Muscle layer of duodenum (tissue), 2 donors: ENCODE results near the gene CPED1.
"Not testable (repeated sequence)": the region's sequence is repeated elsewhere in the genome, so short reads cannot be mapped to it uniquely, and the experiment has no call there.

Experiments used
- H3K27ac ChIP-seq: one replicate; pipeline ENCODE4 v1.7.0; 2013; ENCODE audit warnings: mild to moderate bottlenecking, low read length
- H3K27me3 ChIP-seq: one replicate; pipeline ENCODE4 v1.7.0; 2013; ENCODE audit warnings: low read depth, mild to moderate bottlenecking, control low read depth, low read length
- H3K36me3 ChIP-seq, 2 donors: one replicate each; pipeline ENCODE4 v1.7.0; 2013; ENCODE audit warnings: low read length in 2 of 2, control low read depth in 1 of 2, mild to moderate bottlenecking in 1 of 2; ENCODE audit not compliant: insufficient read depth in 2 of 2, control insufficient read depth in 1 of 2
- H3K4me1 ChIP-seq, 2 donors: one replicate each; pipeline ENCODE4 v1.7.0; 2013; ENCODE audit warnings: low read length in 2 of 2, mild to moderate bottlenecking in 2 of 2, control low read depth in 1 of 2, moderate library complexity in 1 of 2; ENCODE audit not compliant: insufficient read depth in 2 of 2, control insufficient read depth in 1 of 2
- H3K4me3 ChIP-seq, 2 donors: one replicate each; pipeline ENCODE4 v1.7.0; 2013; ENCODE audit warnings: low read length in 2 of 2, low read depth in 1 of 2, mild to moderate bottlenecking in 1 of 2
- H3K9me3 ChIP-seq, 2 donors: one replicate each; pipeline ENCODE4 v1.7.0; 2013; ENCODE audit warnings: low read length in 2 of 2, control low read depth in 1 of 2, mild to moderate bottlenecking in 1 of 2; ENCODE audit not compliant: control insufficient read depth in 1 of 2
- donor health status: healthy.

Gene CPED1

DNA sequence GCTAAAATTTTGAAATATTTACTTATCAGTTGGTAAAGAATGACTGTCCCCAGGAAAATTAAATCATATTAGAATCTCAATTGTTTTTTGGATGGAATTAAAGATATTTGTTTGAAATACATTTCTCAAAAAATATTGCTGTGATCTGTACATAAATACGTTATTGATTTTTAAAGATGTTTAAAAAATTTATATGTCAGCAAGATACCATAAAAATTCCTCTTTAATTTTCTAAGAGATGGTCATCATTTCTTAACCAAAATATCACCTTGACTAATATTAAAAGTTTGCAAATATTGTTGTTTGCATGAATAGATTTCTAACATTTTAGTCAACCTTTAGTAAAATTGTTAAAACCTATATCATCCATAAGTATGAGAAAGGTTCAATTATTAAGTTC lies 192.8 kb downstream of the CPED1 start:
- Histone ChIP-seq H3K27me3 (no peaks in the 10 kb centered on the region), H3K9me3 (no peaks in the 10 kb centered on the region), H3K4me3 (no peak overlapping the region), H3K27ac (no peak overlapping the region), H3K36me3 (no peaks in the 10 kb centered on the region), H3K4me1 (peaks cover 0 to 5% of the 10 kb centered on the region in 2 donors)

DNA sequence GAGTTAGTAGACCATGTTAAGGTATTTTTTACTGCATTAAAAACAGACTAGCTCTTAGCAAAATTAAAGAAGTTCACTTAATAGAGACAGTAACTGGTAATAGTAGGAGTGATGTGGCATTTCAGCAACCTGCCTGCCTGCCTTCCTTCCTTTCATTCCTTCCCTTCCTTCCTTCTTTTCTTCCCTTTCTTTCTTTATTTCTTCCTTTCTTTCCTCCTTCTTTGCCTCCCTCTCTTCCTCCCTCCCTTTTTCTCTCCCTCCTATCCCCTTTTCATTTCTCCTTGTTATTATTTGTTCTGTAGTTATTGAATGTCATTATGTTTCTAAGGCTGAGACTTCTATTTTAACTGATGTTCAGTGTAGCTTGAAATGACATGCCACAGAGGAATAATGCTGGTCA lies 193.8 kb downstream of the CPED1 start:
- no peaks in the 10 kb centered on the region for H3K9me3 ChIP-seq
- H3K27ac ChIP-seq = no peak overlapping the region

DNA sequence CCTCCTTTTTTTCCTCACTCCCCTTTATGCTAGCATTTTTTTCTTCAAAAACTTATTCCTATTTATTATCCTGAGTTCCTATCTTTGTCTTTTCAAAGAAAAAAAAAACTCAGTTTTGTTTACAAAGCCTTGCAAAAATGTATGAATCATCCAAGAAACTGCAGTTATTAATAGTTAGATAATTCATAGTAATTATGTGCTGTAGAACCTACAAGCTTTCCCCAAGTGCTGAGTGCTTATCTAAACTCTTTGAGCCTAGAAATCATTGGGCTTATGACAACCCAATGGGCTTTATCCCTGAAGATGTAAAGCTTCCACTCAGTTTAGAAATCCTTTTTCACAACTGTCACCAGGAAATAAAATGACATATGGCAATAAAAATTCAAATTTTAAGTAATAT lies 194.4 kb downstream of the CPED1 start:
- H3K4me1 ChIP-seq = peaks cover 0 to 5% of the 10 kb centered on the region in 2 donors
- H3K4me3 ChIP-seq = no peak overlapping the region
- no peak overlapping the region for H3K27ac ChIP-seq
- H3K27me3 ChIP-seq = no peaks in the 10 kb centered on the region
- H3K36me3 ChIP-seq = no peaks in the 10 kb centered on the region
- no peaks in the 10 kb centered on the region for H3K9me3 ChIP-seq

More for the DNA sequence above, 193.8 kb downstream of the CPED1 start:
- Histone ChIP-seq H3K36me3 (no peaks in the 10 kb centered on the region), H3K27me3 (no peaks in the 10 kb centered on the region), H3K4me3 (no peak overlapping the region), H3K4me1 (peaks cover 0 to 5% of the 10 kb centered on the region in 2 donors)

DNA sequence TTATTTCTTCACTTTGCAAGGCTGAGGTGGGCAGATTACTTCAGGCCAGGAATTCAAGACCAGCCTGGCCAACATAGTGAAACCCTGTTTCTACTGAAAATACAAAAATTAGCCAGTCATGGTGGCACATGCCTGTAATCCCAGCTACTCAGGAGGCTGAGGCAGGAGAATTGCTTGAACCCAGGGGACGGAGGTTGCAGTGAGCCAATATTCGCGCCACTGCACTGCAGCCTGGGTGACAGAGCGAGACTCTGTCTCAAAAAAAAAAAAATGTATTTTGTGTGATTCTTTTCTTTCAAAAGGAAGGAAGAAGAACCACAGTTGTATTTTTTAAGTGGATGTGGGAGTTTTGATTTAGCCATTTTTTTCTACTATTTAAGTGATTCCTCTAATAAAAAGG lies 195.4 kb downstream of the CPED1 start:
- not testable (repeated sequence) for H3K4me3 ChIP-seq, H3K9me3 ChIP-seq, H3K36me3 ChIP-seq, H3K4me1 ChIP-seq, H3K27ac ChIP-seq, H3K27me3 ChIP-seq

- H3K27me3 ChIP-seq = no peaks in the 10 kb centered on the region
- H3K27ac ChIP-seq = no peak overlapping the region
- H3K4me1 ChIP-seq = peaks cover 0 to 5% of the 10 kb centered on the region in 2 donors
- no peaks in the 10 kb centered on the region for H3K36me3 ChIP-seq
- no peak overlapping the region for H3K4me3 ChIP-seq
- no peaks in the 10 kb centered on the region for H3K9me3 ChIP-seq
These were observed 198.2 kb downstream of the CPED1 start for GRCh38 chr7:121186746-121187145.

DNA sequence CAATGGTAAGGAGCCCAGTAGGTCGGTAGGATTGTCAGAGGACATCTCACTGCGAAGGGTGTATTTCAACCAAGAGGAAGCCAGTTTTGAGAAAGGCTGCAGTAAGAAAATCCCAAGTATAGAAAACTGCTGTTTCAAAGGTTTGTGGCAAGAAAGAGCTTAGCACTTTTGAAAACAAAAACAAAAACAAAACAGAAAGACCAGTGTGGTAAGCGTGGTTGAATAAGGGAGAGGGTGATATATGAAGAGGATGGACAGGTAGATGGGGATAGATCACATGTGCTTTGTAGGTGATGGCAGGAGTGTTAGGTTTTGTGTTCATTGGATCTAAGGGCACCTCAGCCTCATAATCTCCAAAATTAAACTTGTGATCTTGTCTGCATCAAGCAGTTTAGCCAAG lies 198.7 kb downstream of the CPED1 start:
- Histone ChIP-seq H3K27me3 (no peaks in the 10 kb centered on the region), H3K4me1 (peaks cover 0 to 4% of the 10 kb centered on the region in 2 donors), H3K36me3 (no peaks in the 10 kb centered on the region), H3K27ac (no peak overlapping the region), H3K4me3 (no peak overlapping the region), H3K9me3 (no peaks in the 10 kb centered on the region)

DNA sequence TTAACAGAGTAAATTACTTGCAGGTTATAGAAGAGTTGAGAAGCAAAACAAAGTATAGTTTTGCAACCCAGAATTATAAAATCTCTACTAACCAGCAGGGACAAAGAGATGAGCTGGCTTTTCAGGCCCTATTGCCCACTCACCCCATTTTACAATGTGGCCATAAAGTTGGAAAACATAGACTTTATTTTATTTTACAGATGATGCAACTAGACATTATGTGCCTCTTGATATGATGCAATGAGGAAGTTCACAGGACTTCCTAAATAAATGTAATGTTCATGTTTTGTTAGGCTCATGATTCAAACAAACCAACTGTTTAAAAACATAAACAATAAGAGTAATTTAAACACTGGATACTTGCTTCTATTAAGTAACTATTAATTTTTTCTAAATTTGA lies 199.2 kb downstream of the CPED1 start:
- Histone ChIP-seq H3K9me3 (no peaks in the 10 kb centered on the region), H3K27ac (no peak overlapping the region), H3K27me3 (no peaks in the 10 kb centered on the region), H3K36me3 (no peaks in the 10 kb centered on the region), H3K4me1 (no peaks in the 10 kb centered on the region), H3K4me3 (no peak overlapping the region)

DNA sequence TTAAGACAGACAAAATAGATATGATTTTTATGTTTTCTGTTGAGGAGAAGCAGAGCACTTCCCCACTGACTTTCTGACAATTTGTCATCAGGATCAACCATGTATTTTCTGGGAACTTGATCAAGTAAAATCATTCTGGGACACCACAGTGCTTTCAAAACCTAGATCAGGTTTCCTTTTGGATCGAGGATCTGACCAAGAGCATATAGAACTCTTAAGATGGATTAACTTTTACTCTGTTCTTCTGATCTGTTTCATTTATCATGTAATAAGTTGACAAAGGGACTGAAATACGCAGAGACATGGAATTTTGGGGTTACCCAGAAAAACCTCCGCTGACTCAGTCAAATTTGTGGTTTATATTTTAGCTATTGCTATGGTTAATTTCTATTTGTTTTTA lies 204.3 kb downstream of the CPED1 start:
- Histone ChIP-seq H3K4me3 (no peak overlapping the region), H3K9me3 (no peaks in the 10 kb centered on the region), H3K27me3 (no peaks in the 10 kb centered on the region), H3K36me3 (no peaks in the 10 kb centered on the region), H3K4me1 (no peaks in the 10 kb centered on the region), H3K27ac (no peak overlapping the region)

GRCh38 chr7:121195010-121195409 lies 206.5 kb downstream of the CPED1 start:
- Histone ChIP-seq H3K27me3 (no peaks in the 10 kb centered on the region), H3K27ac (no peak overlapping the region), H3K4me3 (no peak overlapping the region), H3K36me3 (no peaks in the 10 kb centered on the region), H3K4me1 (no peaks in the 10 kb centered on the region), H3K9me3 (no peaks in the 10 kb centered on the region)

DNA sequence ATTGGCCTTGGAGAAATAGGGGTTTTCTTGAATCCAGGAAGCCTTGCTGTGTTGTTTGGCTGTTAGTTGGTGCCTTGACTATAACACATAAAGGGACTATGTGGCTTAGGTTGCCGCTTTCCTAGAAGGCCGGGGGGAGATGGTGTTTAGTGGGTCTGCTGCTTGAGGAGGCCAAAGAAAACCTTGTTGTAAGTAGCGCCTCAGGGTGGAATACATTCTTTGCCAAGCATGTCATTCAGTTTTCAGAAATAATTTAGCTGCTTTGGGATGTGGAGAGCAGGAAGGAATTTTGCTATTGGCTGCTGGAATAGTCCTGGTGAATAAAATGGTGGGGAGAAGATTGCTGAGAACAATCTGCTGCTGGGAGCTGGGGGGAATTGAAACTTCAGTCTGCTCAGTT lies 207.4 kb downstream of the CPED1 start:
- H3K4me3 ChIP-seq = no peak overlapping the region
- H3K27me3 ChIP-seq = no peaks in the 10 kb centered on the region
- H3K4me1 ChIP-seq = no peaks in the 10 kb centered on the region
- H3K36me3 ChIP-seq = no peaks in the 10 kb centered on the region
- no peak overlapping the region for H3K27ac ChIP-seq
- H3K9me3 ChIP-seq = no peaks in the 10 kb centered on the region

- H3K4me3 ChIP-seq = no peak overlapping the region
- H3K4me1 ChIP-seq = no peaks in the 10 kb centered on the region
- H3K27me3 ChIP-seq = no peaks in the 10 kb centered on the region
- no peak overlapping the region for H3K27ac ChIP-seq
- no peaks in the 10 kb centered on the region for H3K9me3 ChIP-seq
- no peaks in the 10 kb centered on the region for H3K36me3 ChIP-seq
These were observed 207.8 kb downstream of the CPED1 start for GRCh38 chr7:121196286-121196685.

- no peak overlapping the region for H3K4me3 ChIP-seq
- no peak overlapping the region for H3K27ac ChIP-seq
- no peaks in the 10 kb centered on the region for H3K36me3 ChIP-seq
- H3K9me3 ChIP-seq = no peaks in the 10 kb centered on the region
- no peaks in the 10 kb centered on the region for H3K27me3 ChIP-seq
- H3K4me1 ChIP-seq = no peaks in the 10 kb centered on the region
These were observed 208.9 kb downstream of the CPED1 start for GRCh38 chr7:121197455-121197854.
